ENCODE results near the gene C12orf43. TPM values are rescaled to one million over a fixed set of nuclear protein-coding genes. Genes with fewer than 3 reads are reported as not detected.
A peak's percentile ranks its signal among the peaks of the same experiment; 100 is the strongest.

The C12orf43 gene
- total RNA-seq, 2 donors from 2014 or later = 8.8 to 12.1 TPM

- H3K4me1 ChIP-seq = peaks cover 0 to 7% of the 10 kb centered on the region in 2 donors
- TF ChIP-seq, protein P1, sequence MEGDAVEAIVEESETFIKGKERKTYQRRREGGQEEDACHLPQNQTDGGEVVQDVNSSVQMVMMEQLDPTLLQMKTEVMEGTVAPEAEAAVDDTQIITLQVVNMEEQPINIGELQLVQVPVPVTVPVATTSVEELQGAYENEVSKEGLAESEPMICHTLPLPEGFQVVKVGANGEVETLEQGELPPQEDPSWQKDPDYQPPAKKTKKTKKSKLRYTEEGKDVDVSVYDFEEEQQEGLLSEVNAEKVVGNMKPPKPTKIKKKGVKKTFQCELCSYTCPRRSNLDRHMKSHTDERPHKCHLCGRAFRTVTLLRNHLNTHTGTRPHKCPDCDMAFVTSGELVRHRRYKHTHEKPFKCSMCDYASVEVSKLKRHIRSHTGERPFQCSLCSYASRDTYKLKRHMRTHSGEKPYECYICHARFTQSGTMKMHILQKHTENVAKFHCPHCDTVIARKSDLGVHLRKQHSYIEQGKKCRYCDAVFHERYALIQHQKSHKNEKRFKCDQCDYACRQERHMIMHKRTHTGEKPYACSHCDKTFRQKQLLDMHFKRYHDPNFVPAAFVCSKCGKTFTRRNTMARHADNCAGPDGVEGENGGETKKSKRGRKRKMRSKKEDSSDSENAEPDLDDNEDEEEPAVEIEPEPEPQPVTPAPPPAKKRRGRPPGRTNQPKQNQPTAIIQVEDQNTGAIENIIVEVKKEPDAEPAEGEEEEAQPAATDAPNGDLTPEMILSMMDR (IDR thresholded peaks at IDR 0.05) = no peak
- no peaks in the 10 kb centered on the region for H3K9me3 ChIP-seq
- no peak overlapping the region for H3K27ac ChIP-seq
- H3K4me3 ChIP-seq = no peak overlapping the region
- no peak for DNase-seq (ENCODE audit: low spot score)
- H3K36me3 ChIP-seq = peaks cover 29% of the 10 kb centered on the region
- H3K27me3 ChIP-seq = no peaks in the 10 kb centered on the region
Observed at GRCh38 chr12:121011820-121012219, 4.5 kb downstream of the C12orf43 start.

- Histone ChIP-seq H3K36me3 (peaks cover 31% of the 10 kb centered on the region), H3K4me3 (no peak overlapping the region), H3K9me3 (no peaks in the 10 kb centered on the region), H3K27ac (no peak overlapping the region), H3K27me3 (no peaks in the 10 kb centered on the region), H3K4me1 (peaks cover 0 to 6% of the 10 kb centered on the region in 2 donors)
- DNase-seq (ENCODE audit: low spot score) = no peak
- TF ChIP-seq, protein P1 (IDR thresholded peaks at IDR 0.05) = no peak
Observed at GRCh38 chr12:121010860-121011259, 5.4 kb downstream of the C12orf43 start.

- Histone ChIP-seq H3K27ac (no peak overlapping the region), H3K4me1 (no peaks in the 10 kb centered on the region), H3K4me3 (no peak overlapping the region), H3K9me3 (no peaks in the 10 kb centered on the region), H3K36me3 (peaks cover 36% of the 10 kb centered on the region), H3K27me3 (no peaks in the 10 kb centered on the region)
- TF ChIP-seq, protein P1 (IDR thresholded peaks at IDR 0.05) = peak in 1 of 2 donors; percentile 40
- DNase-seq (ENCODE audit: low spot score) = no peak
Observed at GRCh38 chr12:121009741-121010140, 6.5 kb downstream of the C12orf43 start.

DNA sequence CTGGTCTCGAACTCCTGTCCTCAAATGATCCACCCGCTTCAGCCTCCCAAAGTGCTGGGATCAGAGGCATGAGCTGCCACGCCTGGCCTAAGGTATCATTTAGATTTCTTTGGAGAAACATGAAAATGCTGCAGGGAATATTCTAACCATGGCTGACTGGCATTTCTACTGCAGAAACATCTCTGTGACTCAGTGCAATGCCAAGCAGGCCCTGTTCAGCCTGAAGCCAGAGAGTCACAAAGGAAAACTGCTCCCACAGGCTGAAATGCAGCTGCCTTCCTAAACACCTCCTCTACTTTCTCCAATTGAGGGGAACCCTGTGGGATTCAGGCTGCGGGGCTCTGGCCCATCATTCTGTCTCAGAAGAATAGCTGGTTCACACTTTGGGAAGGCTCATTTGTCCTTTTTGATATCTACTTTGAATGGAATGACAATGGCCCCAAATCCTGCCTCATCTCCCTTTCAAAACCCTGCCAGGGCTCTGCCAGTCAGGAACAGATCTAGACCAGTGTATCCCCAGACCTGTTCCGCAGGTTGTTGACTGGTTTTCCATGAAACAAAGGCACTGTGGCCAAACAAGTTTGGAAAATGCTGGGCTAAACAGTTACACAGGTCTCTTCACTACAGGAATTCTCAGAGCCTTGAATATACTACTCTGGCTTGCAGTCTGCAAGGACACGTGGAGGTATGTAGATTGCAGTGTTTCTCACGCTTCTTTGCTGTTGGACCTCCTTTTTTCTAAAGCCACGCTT is 7.8 kb downstream of the C12orf43 start:
- no peak overlapping the region for H3K27ac ChIP-seq
- H3K36me3 ChIP-seq = peaks cover 48% of the 10 kb centered on the region
- H3K27me3 ChIP-seq = no peaks in the 10 kb centered on the region
- no peak for DNase-seq (ENCODE audit: low spot score)
- no peak overlapping the region for H3K4me3 ChIP-seq
- H3K9me3 ChIP-seq = no peaks in the 10 kb centered on the region
- TF ChIP-seq, protein P1 (IDR thresholded peaks at IDR 0.05) = no peak
- no peaks in the 10 kb centered on the region for H3K4me1 ChIP-seq

- Histone ChIP-seq H3K27ac (no peak overlapping the region), H3K36me3 (peaks cover 42% of the 10 kb centered on the region), H3K4me3 (no peak overlapping the region), H3K4me1 (no peaks in the 10 kb centered on the region), H3K27me3 (no peaks in the 10 kb centered on the region), H3K9me3 (no peaks in the 10 kb centered on the region)
- TF ChIP-seq, protein P1 (IDR thresholded peaks at IDR 0.05) = peak in 1 of 2 donors; percentile 44
- DNase-seq (ENCODE audit: low spot score) = no peak
Observed at GRCh38 chr12:121005346-121005815, 10.9 kb downstream of the C12orf43 start.

Measured in right atrium auricular region (tissue), 2 donors.